ENCODE measurements around the gene SEC16A.

GRCh38 chr9:136403538-136403914 lies 79.3 kb downstream of the SEC16A start:
- TF ChIP-seq CTCF (IDR thresholded peaks at IDR 0.05): no peak
- TF ChIP-seq POLR2A (IDR thresholded peaks at IDR 0.05): no peak
